SU-DHL-6 (cell line): ENCODE measurements around the gene KDSR.

Source experiments
- EZH2phosphoT487 ChIP-seq: fragments of 200-600 bp; sonication (generic), shearing (Covaris generic); conservative IDR thresholded peaks from 2 replicates; pipeline ENCODE4 v1.6.1; 2018; ENCODE audit warnings: mild to moderate bottlenecking, antibody characterized with exemption, low read length, moderate library complexity, mixed read lengths
- TF ChIP-seq, protein P1 (sequence below): fragments of 200-600 bp; sonication (generic); IDR thresholded peaks from one replicate; pipeline ENCODE4 v1.5.1; 2017; ENCODE audit warnings: antibody characterized with exemption, mild to moderate bottlenecking, low read length, moderate library complexity; ENCODE audit not compliant: insufficient read depth, poor library complexity, severe bottlenecking

DNA sequence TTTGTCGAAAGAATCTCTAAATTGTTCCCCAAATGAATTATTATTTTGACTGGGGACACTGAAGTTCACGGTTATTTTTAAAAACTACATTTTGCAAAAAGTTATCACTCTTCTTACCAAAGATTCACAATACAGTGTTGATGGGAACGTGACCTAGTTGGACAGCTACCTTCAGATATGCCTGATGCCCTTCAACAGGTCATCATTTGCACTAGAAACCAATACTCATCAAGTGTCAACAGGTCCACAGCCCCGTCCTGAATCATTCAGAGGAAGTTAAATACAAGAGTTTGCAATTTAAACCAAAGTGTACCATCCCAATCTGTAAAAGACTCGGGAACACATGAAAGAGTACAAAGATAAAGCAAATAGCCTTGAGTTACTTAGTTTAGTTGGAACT lies 75.7 kb downstream of the KDSR start:
- TF ChIP-seq, protein P1, sequence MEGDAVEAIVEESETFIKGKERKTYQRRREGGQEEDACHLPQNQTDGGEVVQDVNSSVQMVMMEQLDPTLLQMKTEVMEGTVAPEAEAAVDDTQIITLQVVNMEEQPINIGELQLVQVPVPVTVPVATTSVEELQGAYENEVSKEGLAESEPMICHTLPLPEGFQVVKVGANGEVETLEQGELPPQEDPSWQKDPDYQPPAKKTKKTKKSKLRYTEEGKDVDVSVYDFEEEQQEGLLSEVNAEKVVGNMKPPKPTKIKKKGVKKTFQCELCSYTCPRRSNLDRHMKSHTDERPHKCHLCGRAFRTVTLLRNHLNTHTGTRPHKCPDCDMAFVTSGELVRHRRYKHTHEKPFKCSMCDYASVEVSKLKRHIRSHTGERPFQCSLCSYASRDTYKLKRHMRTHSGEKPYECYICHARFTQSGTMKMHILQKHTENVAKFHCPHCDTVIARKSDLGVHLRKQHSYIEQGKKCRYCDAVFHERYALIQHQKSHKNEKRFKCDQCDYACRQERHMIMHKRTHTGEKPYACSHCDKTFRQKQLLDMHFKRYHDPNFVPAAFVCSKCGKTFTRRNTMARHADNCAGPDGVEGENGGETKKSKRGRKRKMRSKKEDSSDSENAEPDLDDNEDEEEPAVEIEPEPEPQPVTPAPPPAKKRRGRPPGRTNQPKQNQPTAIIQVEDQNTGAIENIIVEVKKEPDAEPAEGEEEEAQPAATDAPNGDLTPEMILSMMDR, result no peak
- TF ChIP-seq EZH2phosphoT487, result no peak
